A673 (cell line): ENCODE measurements around the gene SPACA6. TPM values are rescaled to one million over a fixed set of nuclear protein-coding genes. Genes with fewer than 3 reads are reported as not detected.

Experiments used
- BruUV-seq: library from RNA; stranded (reverse); fragments of 400-500 nt; replicated peaks from 2 replicates; lab custom pipeline; 2021; lab: Mats Ljungman, UMichigan
- CTCF ChIA-PET: fragments of 300-600 bp; sonication (Branson Sonifier 250); formaldehyde crosslinking; loops from one replicate; lab custom pipeline; 2022; ENCODE audit warnings: antibody characterized with exemption; lab: Charles Lee
- POLR2A ChIA-PET: fragments of 300-600 bp; sonication (Branson Sonifier 250); formaldehyde crosslinking; loops from one replicate; lab custom pipeline; 2022; ENCODE audit warnings: antibody characterized with exemption; ENCODE audit not compliant: low non-redundant PET; lab: Charles Lee
- DNase-seq: peaks from one replicate; pipeline ENCODE4 v3.0.0-alpha.2; 2015; ENCODE audit warnings: low spot score
- H3K27ac ChIP-seq: fragments of 200-600 bp; sonication (generic); 2 replicates; pipeline ENCODE4 v1.5.1; 2016; ENCODE audit warnings: mixed run types, low read depth, mild to moderate bottlenecking, mixed read lengths, antibody characterized with exemption, low read length; ENCODE audit not compliant: poor library complexity, severe bottlenecking
- H3K27me3 ChIP-seq: fragments of 200-600 bp; sonication (generic); replicated peaks from 2 replicates; pipeline ENCODE4 v1.6.1; 2017; ENCODE audit warnings: mixed run types, low read depth, mild to moderate bottlenecking, mixed read lengths, antibody characterized with exemption, low read length; ENCODE audit not compliant: insufficient read depth, poor library complexity
- H3K36me3 ChIP-seq: fragments of 200-600 bp; sonication (generic); 2 replicates; pipeline ENCODE4 v1.6.1; 2016; ENCODE audit warnings: mixed run types, mild to moderate bottlenecking, mixed read lengths, antibody characterized with exemption, low read length; ENCODE audit not compliant: insufficient read depth, poor library complexity, severe bottlenecking
- H3K4me1 ChIP-seq: fragments of 200-600 bp; sonication (generic); 2 replicates; pipeline ENCODE4 v1.6.1; 2017; ENCODE audit warnings: mixed run types, mild to moderate bottlenecking, mixed read lengths, antibody characterized with exemption, low read length; ENCODE audit not compliant: insufficient read depth, poor library complexity, severe bottlenecking
- H3K4me3 ChIP-seq: fragments of 200-600 bp; sonication (generic); 2 replicates; pipeline ENCODE4 v1.5.1; 2016; ENCODE audit warnings: low read depth, mixed run types, mild to moderate bottlenecking, mixed read lengths, low read length; ENCODE audit not compliant: poor library complexity, severe bottlenecking
- H3K9me3 ChIP-seq: fragments of 200-600 bp; sonication (generic); 2 replicates; pipeline ENCODE4 v1.6.1; 2016; ENCODE audit warnings: mixed run types, low read depth, mild to moderate bottlenecking, mixed read lengths, antibody characterized with exemption, low read length; ENCODE audit not compliant: poor library complexity, severe bottlenecking
- EZH2 ChIP-seq: fragments of 200-600 bp; sonication (generic); IDR thresholded peaks from 2 replicates; pipeline ENCODE4 v1.6.1; 2017; ENCODE audit warnings: borderline replicate concordance, low read depth, mild to moderate bottlenecking, mixed read lengths, antibody characterized with exemption, low read length; ENCODE audit not compliant: poor library complexity, severe bottlenecking
- intact Hi-C: fragments of 100-400 bp; cut with micrococcal nuclease; formaldehyde crosslinking; loops from one replicate; pipeline ENCODE4 v1.10.0; 2022; ENCODE audit not compliant: unreplicated experiment
- total RNA-seq: library from RNA; stranded (reverse); gene quantifications from 2 replicates; pipeline ENCODE4 v1.2.3, GENCODE V29; 2021
- TF ChIP-seq, protein P1 (sequence below): fragments of 300-800, 200-600 bp; sonication (generic); conservative IDR thresholded peaks from 2 replicates; pipeline ENCODE4 v1.5.1; 2017; ENCODE audit warnings: low read depth, mild to moderate bottlenecking, antibody characterized with exemption, low read length, moderate library complexity, mixed read lengths

SPACA6 gene
- total RNA-seq, 1 experiment from 2014 or later, result 28.6 TPM

DNA sequence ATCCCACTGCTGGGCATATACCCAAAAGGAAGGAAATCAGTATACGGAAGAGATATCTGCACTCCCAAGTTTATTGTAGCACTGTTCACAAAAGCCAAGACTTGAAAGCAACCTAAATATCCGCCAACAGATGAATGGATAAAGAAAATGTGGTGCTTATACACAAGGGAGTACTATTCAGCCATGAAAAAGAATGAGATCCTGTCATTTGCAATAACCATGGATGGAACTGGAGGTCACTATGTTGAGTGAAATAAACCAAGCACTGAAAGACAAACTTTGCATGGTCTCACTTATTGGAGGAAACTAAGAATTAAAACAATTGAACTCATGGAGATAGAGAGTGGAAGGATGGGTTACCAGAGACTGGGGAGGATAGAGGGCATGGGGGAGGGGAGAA, 40.0 kb upstream of the SPACA6 start:
- no peak for DNase-seq
- no peak for TF ChIP-seq EZH2
- TF ChIP-seq, protein P1, sequence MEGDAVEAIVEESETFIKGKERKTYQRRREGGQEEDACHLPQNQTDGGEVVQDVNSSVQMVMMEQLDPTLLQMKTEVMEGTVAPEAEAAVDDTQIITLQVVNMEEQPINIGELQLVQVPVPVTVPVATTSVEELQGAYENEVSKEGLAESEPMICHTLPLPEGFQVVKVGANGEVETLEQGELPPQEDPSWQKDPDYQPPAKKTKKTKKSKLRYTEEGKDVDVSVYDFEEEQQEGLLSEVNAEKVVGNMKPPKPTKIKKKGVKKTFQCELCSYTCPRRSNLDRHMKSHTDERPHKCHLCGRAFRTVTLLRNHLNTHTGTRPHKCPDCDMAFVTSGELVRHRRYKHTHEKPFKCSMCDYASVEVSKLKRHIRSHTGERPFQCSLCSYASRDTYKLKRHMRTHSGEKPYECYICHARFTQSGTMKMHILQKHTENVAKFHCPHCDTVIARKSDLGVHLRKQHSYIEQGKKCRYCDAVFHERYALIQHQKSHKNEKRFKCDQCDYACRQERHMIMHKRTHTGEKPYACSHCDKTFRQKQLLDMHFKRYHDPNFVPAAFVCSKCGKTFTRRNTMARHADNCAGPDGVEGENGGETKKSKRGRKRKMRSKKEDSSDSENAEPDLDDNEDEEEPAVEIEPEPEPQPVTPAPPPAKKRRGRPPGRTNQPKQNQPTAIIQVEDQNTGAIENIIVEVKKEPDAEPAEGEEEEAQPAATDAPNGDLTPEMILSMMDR, result no peak
- Histone ChIP-seq H3K27ac (no peak overlapping the region), H3K4me3 (no peak overlapping the region), H3K4me1 (no peaks in the 10 kb centered on the region), H3K27me3 (peaks cover 21% of the 10 kb centered on the region), H3K9me3 (no peaks in the 10 kb centered on the region), H3K36me3 (no peaks in the 10 kb centered on the region)
- intact Hi-C loops, result no loop called here
- no TSS peak for BruUV-seq
- ChIA-PET POLR2A (no interaction called here), CTCF (no interaction called here)

DNA sequence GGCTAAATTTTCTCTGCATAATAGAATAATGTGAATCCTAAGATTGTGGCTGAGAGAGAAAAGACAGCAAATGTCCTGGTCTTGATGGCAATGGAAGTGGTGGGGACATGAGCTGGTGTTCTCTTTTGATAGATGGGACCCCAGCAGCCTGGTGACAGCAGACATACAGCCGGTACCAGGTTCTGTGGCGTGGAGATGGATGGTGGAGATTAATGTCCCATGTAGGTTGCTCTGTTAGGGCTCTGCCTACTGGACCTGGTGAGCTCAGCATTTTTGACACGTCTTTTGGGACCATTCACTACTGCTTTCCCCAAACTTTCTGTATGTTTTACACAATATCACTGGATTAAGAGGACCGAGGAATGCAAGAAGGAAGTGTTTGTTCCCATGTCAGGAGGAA, 38.3 kb upstream of the SPACA6 start:
- H3K36me3 ChIP-seq, result no peaks in the 10 kb centered on the region
- H3K9me3 ChIP-seq, result no peaks in the 10 kb centered on the region
- H3K4me3 ChIP-seq, result no peak overlapping the region
- POLR2A ChIA-PET, result no interaction called here
- CTCF ChIA-PET, result no interaction called here
- DNase-seq, result no peak
- BruUV-seq, result no TSS peak
- no peaks in the 10 kb centered on the region for H3K4me1 ChIP-seq
- no peak overlapping the region for H3K27ac ChIP-seq
- H3K27me3 ChIP-seq, result peaks cover 6% of the 10 kb centered on the region
- TF ChIP-seq, protein P1, result peak; percentile 30; the same call in 1 of the 2 replicates
- no peak for TF ChIP-seq EZH2
- intact Hi-C loops, result loop anchor here (5.0 kb wide), 1 partner anchor 47 kb away; no protein-coding TSS in a partner anchor

DNA sequence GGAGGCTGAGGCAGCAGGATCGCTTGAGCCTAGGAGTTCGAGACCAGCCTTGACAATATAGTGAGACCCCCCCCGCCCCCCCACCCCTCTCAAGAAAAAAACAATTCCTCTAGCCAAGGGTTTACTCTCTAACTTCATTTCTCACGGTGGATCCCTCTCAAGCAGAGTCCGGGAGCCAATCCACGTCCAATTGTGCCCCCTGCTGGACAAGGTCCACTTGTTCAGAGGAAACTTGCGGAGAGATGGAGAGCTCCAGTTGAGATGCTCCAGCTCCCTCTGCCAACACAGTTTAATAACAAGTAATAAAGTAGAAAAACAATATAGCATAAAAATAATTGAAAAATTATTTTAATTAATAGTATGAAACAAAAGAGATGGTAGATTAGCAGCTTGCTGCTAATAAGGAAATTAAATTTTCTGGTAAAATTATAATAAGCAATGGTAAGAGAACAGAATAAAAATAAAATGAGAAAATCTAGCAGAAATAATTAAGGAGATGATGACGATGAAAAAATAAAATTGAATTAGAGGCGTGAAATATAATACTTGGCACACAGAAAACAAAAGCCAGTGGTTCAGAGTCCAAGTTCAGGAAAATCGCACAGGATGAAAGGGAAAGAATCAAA, 32.0 kb upstream of the SPACA6 start:
- Histone ChIP-seq H3K4me3 (no peak overlapping the region), H3K27me3 (peaks cover 20% of the 10 kb centered on the region), H3K4me1 (no peaks in the 10 kb centered on the region), H3K36me3 (no peaks in the 10 kb centered on the region), H3K9me3 (no peaks in the 10 kb centered on the region), H3K27ac (no peak overlapping the region)
- ChIA-PET CTCF (interaction anchor here (0.6 to 1.3 kb wide), 10 partner anchors 16 to 323 kb away, joined by 3 to 7 read pairs (median 4); no protein-coding TSS in a partner anchor), POLR2A (interaction anchor here (0.6 kb wide), 1 partner anchor 200 kb away, joined by 14 read pairs; no protein-coding TSS in a partner anchor)
- BruUV-seq, result no TSS peak
- no peak for TF ChIP-seq EZH2
- TF ChIP-seq, protein P1, result peak; percentile 72
- DNase-seq, result peak; percentile 85
- intact Hi-C loops, result loop anchor here (5.0 to 10.0 kb wide), 2 partner anchors 146 to 326 kb away; no protein-coding TSS in a partner anchor
